HPDE6-E6E7 (cell line): Measurements from ENCODE around the gene COX5B.
"Not testable (repeated sequence)": the region's sequence is repeated elsewhere in the genome, so short reads cannot be mapped to it uniquely, and the experiment has no call there.

Experiments used
- DNase-seq: peaks from one replicate; pipeline ENCODE4 v3.0.0; 2011; ENCODE audit warnings: missing footprints; ENCODE audit errors: extremely low spot score

COX5B gene, protein sequence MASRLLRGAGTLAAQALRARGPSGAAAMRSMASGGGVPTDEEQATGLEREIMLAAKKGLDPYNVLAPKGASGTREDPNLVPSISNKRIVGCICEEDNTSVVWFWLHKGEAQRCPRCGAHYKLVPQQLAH

DNA sequence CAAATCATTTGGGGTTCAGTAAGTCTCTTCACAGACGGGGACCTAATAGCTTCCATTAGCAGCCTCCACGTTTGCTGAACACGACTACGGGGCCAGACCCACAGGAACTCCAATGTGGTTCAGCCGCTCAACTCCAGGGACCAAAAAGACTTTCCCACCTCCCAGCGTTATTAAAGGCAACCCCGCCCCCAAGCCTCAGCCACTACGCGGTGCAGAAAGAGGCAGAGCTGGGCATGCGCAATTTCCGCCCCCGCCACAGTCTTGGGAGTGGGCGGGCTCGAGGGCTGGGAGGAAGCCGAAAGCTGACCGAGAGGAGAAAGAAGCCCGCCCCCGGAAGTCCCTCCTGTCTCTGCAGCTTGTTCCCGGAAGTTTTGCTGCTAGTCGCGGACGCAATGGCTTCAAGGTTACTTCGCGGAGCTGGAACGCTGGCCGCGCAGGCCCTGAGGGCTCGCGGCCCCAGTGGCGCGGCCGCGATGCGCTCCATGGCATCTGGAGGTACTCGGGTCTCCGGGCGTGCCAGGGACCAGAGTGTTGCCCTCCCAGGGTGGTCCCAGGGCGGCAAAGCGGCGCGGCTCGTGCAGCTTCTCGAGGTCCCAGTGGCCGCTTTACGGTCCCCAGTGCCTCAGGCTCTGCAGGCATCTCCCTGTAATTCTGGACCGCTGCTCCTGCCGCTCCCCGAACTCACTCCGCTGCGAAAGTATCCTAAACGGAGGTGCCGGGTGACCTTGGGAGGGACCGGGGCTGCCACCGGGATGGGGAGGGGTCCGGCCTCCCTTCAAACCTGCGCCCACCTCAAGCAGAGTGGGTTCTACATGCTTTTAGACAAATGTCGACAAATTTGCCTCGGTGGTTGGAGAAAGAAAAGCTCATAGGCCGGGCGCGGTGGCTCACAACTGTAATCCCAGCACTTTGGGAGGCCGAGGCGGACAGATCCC is at the start of gene COX5B:
Gene COX5B, plus strand, starts transcription at position 368 of the 935 bp plus-strand sequence. Its CDS starts 25 bp downstream, at position 393.
- DNase-seq = peak; percentile 97

DNA sequence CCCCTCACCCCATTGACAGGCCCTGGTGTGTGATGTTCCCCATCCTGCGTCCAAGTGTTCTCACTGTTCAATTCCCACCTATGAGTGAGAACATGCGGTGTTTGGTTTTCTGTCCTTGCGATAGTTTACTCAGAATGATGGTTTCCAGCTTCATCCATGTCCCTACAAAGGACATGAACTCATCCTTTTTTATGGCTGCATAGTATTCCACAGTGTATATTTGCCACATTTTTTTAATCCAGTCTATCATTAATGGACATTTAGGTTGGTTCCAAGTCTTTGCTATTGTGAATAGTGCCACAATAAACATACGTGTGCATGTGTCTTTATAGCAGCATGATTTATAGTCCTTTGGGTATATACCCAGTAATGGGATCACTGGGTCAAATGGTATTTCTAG is 49.7 kb upstream of the COX5B start:
- not testable (repeated sequence) for DNase-seq

DNA sequence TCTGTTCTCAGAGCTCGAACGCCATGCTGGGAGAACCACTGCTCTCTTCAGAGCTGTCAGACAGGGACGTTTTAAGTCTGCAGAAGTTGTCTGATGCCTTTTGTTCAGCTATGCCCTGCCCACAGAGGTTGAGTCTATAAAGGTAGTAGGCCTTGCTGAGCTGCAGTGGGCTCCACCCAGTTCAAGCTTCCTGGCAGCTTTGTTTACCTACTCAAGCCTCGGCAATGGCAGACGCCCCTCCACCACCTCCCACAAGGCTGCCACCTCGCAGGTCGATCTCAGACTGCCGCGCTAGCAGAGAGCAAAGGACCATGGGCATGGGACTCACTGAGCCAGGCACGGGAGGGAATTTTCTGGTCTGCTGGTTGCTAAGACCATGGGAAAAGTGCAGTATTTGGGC is 44.3 kb upstream of the COX5B start:
- not testable (repeated sequence) for DNase-seq

DNA sequence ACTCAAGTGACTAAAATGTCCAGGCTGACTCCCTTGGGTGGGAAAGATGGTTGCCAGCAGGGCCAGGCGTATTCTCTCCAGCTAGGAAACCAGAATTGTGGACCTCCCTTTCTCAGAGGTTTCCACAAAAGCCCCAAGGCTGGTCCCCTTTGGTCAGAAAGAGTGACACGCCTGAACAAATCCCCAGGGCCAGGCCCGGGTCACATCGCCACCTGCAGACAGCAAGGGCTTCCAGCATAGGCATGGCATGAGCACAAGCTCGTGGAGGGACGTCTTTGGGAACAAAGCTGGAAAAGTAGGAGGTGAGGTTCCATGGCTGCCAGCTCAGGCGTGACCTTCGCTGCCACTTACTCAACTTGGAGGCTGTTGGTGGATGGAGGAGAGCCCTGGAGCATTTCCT is 40.8 kb upstream of the COX5B start:
- not testable (repeated sequence) for DNase-seq

DNA sequence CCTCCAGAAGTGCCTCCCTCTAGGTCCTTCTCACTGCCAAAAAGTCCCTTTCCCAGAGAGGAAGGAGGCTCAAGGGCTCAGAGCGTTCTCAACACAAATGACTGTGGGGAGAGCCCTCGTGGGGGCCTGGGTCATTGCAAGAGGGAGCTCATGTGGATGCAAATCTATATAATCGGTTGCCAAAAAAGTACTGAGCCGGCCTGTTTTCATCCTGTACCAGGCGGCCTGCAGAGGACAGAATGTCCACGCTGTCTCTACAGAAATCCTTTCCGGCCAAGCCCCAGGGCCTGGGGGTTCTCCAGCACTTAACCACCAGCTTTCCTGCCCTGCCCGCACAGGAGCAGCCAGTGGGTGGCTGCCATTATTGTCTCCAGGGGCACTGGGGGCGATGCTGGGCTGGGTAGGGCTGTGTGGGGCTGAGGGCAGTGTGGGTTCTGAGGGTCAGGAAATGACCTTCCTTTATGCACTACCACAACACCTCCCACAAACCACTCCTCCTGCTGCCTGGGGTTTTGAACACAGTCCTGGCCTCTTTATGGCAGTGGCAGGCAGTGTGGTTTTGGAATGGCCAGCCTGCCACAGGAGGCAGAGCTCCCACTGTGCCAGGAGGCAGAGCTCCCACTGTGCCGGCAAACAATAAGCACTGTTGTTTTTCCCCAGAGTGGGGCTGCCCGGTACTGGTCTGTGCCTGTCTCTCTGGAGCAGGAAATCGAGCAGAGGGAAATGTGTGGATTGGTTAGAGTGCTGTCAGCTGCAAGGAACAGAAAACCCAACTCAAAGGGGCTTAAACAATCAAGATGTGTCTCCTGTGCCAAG is 40.1 kb upstream of the COX5B start:
- not testable (repeated sequence) for DNase-seq

GRCh38 chr2:97608745-97609144 is 37.1 kb upstream of the COX5B start:
- not testable (repeated sequence) for DNase-seq

GRCh38 chr2:97611895-97612294 is 34.0 kb upstream of the COX5B start:
- DNase-seq = not testable (repeated sequence)

DNA sequence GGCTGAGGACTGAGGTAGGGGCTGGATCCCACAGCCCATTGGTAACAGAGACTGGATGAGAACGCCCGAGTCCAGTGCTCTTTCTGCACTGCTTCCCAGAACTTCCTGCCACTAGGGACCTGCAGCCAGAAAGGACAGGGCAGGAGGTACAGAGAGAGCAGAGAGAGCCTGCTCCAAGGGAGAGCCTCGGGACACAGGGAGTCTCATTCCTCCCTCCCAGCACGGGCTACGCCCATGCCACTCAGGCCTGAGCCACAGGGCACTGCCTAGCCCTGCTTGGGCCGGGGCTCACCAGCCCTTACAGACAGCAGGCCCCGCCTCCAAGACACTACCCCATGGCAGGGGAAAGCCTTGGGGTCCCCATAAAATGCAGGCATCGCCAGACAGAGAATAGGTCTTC is 30.1 kb upstream of the COX5B start:
- DNase-seq = not testable (repeated sequence)

DNA sequence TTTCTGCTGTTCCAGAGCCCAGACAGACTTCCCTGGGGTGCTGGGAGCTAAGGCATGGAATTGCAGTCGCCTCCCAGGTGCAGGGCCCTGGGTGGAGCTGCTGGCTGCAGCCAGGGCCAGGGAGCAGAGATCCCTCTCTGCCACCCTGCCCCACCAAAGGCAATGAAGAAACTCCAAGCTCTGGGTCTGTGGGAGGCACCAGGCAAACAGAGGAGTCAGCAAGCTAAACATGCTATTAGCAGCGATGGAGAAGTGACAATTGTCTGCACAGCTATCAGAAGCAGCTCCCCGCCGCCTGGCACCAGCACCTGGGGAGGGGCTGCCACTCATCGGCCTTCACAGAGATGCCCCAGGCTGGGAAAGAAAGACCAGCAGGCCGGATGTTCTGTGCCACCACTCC is 28.0 kb upstream of the COX5B start:
- DNase-seq = no peak

DNA sequence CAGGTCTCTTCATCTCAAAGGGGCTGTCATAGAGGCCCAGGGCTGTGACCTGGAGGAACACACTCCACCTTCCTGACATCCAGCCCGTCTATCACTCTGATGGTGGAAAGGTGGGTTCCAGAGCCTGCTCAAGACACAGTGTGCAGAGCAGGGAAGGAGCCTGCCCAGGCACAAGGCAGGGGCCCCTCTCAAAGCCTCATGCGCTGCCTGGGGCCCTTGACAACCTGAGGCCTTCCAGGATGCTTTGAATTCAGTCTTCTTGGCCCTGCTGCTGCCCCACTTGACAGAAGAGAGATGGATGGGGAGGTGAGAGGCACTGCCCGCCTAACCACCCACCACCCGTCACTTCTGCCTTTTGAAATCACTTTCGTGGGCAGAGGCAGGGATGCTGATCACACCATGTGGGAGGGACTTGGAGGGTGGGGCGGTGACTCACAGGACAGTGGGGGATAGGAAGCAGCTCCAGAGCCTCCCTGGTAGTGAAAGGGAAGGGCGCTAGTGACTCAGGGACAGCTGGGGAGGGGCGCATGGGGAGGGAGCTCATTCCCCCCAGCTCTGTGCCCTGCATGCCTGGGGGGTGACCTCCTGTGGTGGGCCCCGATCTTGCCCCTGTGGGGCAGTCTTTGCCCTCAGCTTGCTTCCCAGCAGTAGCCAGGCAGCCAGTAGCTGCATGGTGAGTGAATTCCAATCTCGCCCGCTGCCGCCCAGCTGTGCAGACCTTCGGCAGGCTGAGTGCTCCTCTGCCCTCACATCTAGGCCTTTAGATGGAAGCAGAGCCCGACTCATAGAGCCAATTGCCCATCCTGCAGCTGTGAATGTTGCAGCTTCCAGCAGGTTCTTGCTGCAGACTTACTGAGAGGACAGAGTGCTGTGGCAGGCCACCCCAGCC is 26.7 kb upstream of the COX5B start:
- DNase-seq = not testable (repeated sequence)

- DNase-seq = not testable (repeated sequence)
These were observed 25.4 kb upstream of the COX5B start for GRCh38 chr2:97620492-97620891.

DNA sequence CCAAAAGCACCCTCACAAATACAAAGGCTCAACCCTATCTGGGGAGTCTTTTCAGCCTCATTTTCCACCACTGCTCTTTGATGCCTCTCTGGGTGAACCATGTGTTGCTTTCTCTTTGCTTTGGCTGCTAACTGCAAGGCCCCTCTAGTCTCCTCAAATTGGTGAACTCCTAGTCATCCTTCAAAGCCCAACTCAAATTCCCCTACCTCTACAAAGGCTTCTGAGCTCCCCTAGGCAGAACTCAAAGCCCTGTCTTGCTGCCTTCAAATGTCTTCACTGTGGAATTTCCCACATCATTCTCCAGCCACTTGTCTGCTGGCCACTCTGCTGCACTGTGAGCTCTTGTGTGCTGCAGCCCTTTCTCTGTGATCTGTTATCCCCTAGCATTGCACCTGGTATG is 22.9 kb upstream of the COX5B start:
- DNase-seq = not testable (repeated sequence)

GRCh38 chr2:97625354-97626048 is 20.4 kb upstream of the COX5B start:
- DNase-seq = not testable (repeated sequence)

- not testable (repeated sequence) for DNase-seq
These were observed 19.8 kb upstream of the COX5B start for GRCh38 chr2:97626049-97626430.

DNA sequence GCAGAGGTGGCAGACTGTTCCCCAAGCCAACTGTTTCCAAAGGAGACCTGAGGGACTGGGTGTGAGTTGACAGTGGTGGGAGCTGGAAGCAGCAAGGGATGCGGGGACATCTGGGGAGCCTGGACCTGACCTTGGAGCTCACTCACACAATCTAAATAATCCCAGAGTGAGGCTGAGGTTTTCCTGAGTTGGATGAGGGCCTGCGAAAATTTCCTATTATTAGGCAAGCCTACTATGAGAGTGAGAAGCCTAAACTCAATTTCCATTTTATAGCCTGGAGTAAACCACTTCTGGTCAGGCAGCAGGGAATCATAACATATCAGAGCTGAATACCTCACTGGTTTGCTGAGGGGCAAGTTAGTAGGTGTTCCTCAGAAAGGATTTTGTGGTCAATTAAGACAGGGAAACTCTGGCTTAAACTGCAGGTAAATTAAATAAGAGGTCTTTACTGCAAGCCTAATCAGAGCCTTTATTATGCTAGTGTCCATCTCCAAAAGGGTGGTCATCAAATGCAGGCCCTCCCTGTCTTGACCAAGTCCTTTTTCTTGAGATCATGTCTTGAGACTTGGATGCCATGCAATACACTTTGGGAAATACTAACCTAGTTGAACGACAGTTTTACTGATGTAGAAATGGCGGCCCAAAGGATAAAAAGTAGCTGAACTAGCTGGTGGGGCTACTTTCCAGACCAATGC is 1.7 kb upstream of the COX5B start:
- no peak for DNase-seq

DNA sequence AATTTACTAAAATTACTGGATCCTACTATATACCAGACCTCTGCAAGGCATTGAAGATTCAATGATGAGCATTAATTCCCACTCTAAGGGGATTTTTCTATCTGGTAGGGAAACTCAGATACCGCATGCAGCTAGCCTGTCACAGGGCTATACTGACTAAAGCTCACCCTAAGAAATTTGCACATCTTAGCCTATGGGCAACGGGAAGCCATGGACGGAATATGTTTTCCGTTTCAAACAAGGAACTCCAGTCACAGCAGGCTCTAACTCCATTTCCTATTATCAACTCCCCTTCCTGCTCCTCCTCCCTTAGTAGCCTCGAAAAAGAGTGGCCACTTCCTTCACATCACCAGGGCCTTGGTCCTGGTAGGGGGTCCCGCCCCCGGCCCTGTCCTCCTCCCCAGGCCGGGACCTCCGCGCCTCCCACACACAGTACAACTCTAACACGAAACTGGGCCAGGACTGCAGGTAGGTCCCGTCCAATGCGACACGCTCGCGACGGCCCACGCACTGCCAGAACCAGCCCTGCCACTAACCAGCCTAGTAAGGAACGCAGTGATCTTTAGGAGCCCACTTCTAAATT is 659 bp upstream of the COX5B start:
- DNase-seq = no peak

- DNase-seq = no peak
These were observed 1.1 kb downstream of the COX5B start for GRCh38 chr2:97646977-97647376.

GRCh38 chr2:97651114-97651513 is 5.3 kb downstream of the COX5B start:
- DNase-seq = no peak

- no peak for DNase-seq
These were observed 7.6 kb downstream of the COX5B start for GRCh38 chr2:97653473-97653872.

DNA sequence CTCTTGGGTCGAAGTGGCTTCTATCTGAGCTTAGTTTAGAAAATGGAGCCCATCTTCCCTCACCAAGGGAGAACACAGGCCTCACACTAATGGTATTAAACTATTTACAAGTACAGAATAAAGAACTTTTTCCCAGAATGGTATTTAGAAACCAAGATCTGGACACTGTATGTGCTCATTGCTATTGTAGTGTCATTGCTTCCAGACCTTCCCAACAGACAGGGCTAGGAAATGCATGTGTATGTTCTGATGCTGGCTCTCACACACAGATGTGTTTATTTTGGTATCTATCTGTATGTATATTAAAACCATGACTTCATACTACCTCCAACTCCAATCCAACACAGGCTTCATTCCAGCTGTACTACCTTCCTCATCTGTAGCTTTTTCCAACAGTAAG is 8.0 kb downstream of the COX5B start:
- DNase-seq = no peak
